Measurements from ENCODE around the gene IRAK2.

- TF ChIP-seq, protein P1, sequence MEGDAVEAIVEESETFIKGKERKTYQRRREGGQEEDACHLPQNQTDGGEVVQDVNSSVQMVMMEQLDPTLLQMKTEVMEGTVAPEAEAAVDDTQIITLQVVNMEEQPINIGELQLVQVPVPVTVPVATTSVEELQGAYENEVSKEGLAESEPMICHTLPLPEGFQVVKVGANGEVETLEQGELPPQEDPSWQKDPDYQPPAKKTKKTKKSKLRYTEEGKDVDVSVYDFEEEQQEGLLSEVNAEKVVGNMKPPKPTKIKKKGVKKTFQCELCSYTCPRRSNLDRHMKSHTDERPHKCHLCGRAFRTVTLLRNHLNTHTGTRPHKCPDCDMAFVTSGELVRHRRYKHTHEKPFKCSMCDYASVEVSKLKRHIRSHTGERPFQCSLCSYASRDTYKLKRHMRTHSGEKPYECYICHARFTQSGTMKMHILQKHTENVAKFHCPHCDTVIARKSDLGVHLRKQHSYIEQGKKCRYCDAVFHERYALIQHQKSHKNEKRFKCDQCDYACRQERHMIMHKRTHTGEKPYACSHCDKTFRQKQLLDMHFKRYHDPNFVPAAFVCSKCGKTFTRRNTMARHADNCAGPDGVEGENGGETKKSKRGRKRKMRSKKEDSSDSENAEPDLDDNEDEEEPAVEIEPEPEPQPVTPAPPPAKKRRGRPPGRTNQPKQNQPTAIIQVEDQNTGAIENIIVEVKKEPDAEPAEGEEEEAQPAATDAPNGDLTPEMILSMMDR (conservative IDR thresholded peaks at IDR 0.05; ENCODE audit: low read length), result no peak
- no peak for TF ChIP-seq EZH2phosphoT487 (IDR thresholded peaks at IDR 0.05; ENCODE audit: borderline replicate concordance)
Measured at GRCh38 chr3:10272977-10273376, 108.3 kb downstream of the IRAK2 start.
